IMR-90 (cell line): ENCODE data around the gene AAK1. TPM values are rescaled to one million over a fixed set of nuclear protein-coding genes. Genes with fewer than 3 reads are reported as not detected.

Experiments
- ATAC-seq: fragments of 200-7000 bp; cut with Tn5 transposase; 2 replicates; pipeline ENCODE4 v1.9.1; 2020; ENCODE audit warnings: low read depth, mild to moderate bottlenecking, moderate library complexity
- BruUV-seq: library from RNA; stranded (reverse); fragments of 400-500 nt; replicated peaks from 2 replicates; lab custom pipeline; 2021; lab: Mats Ljungman, UMichigan
- CTCF ChIA-PET: fragments of 300-600 bp; formaldehyde crosslinking; extraction: SDS; loops from one replicate; lab custom pipeline; 2021; ENCODE audit warnings: antibody characterized with exemption; lab: Yijun Ruan, JAX
- POLR2A ChIA-PET: fragments of 300-600 bp; sonication (Branson Sonifier 250); formaldehyde crosslinking; loops from one replicate; lab custom pipeline; 2022; ENCODE audit warnings: antibody characterized with exemption; ENCODE audit not compliant: unreplicated experiment; lab: Charles Lee
- DNase-seq: peaks from one replicate; pipeline ENCODE4 v3.0.0; 2013
- H2AFZ ChIP-seq: replicated peaks from 2 replicates; pipeline ENCODE3; 2013; ENCODE audit warnings: low read length, mild to moderate bottlenecking; ENCODE audit not compliant: poor library complexity
- H2AK5ac ChIP-seq: 2 replicates; pipeline ENCODE4 v1.6.1; 2013; ENCODE audit warnings: low read depth, low read length, inconsistent platforms
- H2AK9ac ChIP-seq: replicated peaks from 2 replicates; pipeline ENCODE3; 2013; ENCODE audit warnings: mild to moderate bottlenecking, low read depth, low read length, moderate library complexity; ENCODE audit not compliant: poor library complexity
- H2BK120ac ChIP-seq: 2 replicates; pipeline ENCODE4 v1.6.1; 2013; ENCODE audit warnings: low read depth, low read length, inconsistent platforms
- H2BK15ac ChIP-seq: 3 replicates; pipeline ENCODE4 v1.6.1; 2013; ENCODE audit warnings: low read depth, low read length, inconsistent platforms
- H2BK20ac ChIP-seq: 2 replicates; pipeline ENCODE4 v1.6.1; 2013; ENCODE audit warnings: low read depth, mild to moderate bottlenecking, inconsistent platforms, low read length, moderate library complexity
- H2BK5ac ChIP-seq: 2 replicates; pipeline ENCODE4 v1.6.1; 2013; ENCODE audit warnings: mild to moderate bottlenecking, low read depth, low read length, inconsistent platforms; ENCODE audit not compliant: poor library complexity, severe bottlenecking
- H3K14ac ChIP-seq: replicated peaks from 2 replicates; pipeline ENCODE4 v1.6.1; 2013; ENCODE audit warnings: low read depth, low read length, inconsistent platforms
- H3K18ac ChIP-seq: 2 replicates; pipeline ENCODE4 v1.6.1; 2013; ENCODE audit warnings: low read depth, low read length, control low read depth
- H3K23ac ChIP-seq: 2 replicates; pipeline ENCODE4 v1.6.1; 2013; ENCODE audit warnings: low read depth, low read length, inconsistent platforms
- H3K27ac ChIP-seq: 2 replicates; pipeline ENCODE4 v1.5.1; 2013; ENCODE audit warnings: mild to moderate bottlenecking, control low read depth, low read length; ENCODE audit not compliant: insufficient read depth
- H3K27me3 ChIP-seq: 2 replicates; pipeline ENCODE4 v1.6.1; 2013; ENCODE audit warnings: low read length; ENCODE audit not compliant: control insufficient read depth, insufficient read depth
- H3K36me3 ChIP-seq: 2 replicates; pipeline ENCODE4 v1.6.1; 2013; ENCODE audit warnings: low read length, mixed read lengths; ENCODE audit not compliant: control insufficient read depth, insufficient read depth
- H3K4ac ChIP-seq: 2 replicates; pipeline ENCODE4 v1.6.1; 2013; ENCODE audit warnings: low read depth, low read length, inconsistent platforms
- H3K4me1 ChIP-seq: 2 replicates; pipeline ENCODE4 v1.6.1; 2013; ENCODE audit warnings: low read length, mixed read lengths; ENCODE audit not compliant: control insufficient read depth, insufficient read depth
- H3K4me2 ChIP-seq: 2 replicates; pipeline ENCODE4 v1.6.1; 2013; ENCODE audit warnings: low read depth, mild to moderate bottlenecking, control low read depth, low read length, moderate library complexity
- H3K4me3 ChIP-seq: 2 replicates; pipeline ENCODE4 v1.5.1; 2013; ENCODE audit warnings: low read depth, mild to moderate bottlenecking, control low read depth, low read length, moderate library complexity; ENCODE audit not compliant: insufficient read depth
- H3K56ac ChIP-seq: 2 replicates; pipeline ENCODE4 v1.6.1; 2013; ENCODE audit warnings: low read length, inconsistent platforms; ENCODE audit not compliant: insufficient read depth; ENCODE audit errors: extremely low read depth
- H3K79me1 ChIP-seq, 2 experiments: 2 replicates each; pipeline ENCODE4 v1.6.1; 2013; ENCODE audit warnings: low read length in 2 of 2, inconsistent platforms in 1 of 2, low read depth in 1 of 2
- H3K9ac ChIP-seq: 2 replicates; pipeline ENCODE4 v1.6.1; 2013; ENCODE audit warnings: low read depth, low read length, control low read depth
- H3K9me1 ChIP-seq: 2 replicates; pipeline ENCODE4 v1.6.1; 2013; ENCODE audit warnings: low read length, inconsistent platforms; ENCODE audit not compliant: insufficient read depth
- H3K9me3 ChIP-seq: 2 replicates; pipeline ENCODE4 v1.6.1; 2013; ENCODE audit warnings: low read length; ENCODE audit not compliant: control insufficient read depth, insufficient read depth
- H4K20me1 ChIP-seq: 2 replicates; pipeline ENCODE4 v1.6.1; 2013; ENCODE audit warnings: low read length, inconsistent platforms; ENCODE audit not compliant: insufficient read depth
- H4K5ac ChIP-seq: 2 replicates; pipeline ENCODE4 v1.6.1; 2013; ENCODE audit warnings: mild to moderate bottlenecking, low read depth, low read length, control low read depth
- H4K8ac ChIP-seq, 2 experiments: 2 replicates each; pipeline ENCODE4 v1.6.1; 2013; ENCODE audit warnings: low read depth in 2 of 2, low read length in 2 of 2, control low read depth in 1 of 2, inconsistent platforms in 1 of 2
- H4K91ac ChIP-seq: 2 replicates; pipeline ENCODE4 v1.6.1; 2013; ENCODE audit warnings: low read depth, low read length, inconsistent platforms; ENCODE audit not compliant: insufficient read depth
- CEBPB ChIP-seq: IDR thresholded peaks from 2 replicates; pipeline ENCODE4 v1.6.1; 2012; ENCODE audit warnings: low read depth, low read length, improper control_type of control experiment
- CHD1 ChIP-seq: IDR thresholded peaks from 2 replicates; pipeline ENCODE4 v1.6.1; 2012; ENCODE audit warnings: low read depth, low read length, improper control_type of control experiment
- RFX5 ChIP-seq: IDR thresholded peaks from 2 replicates; pipeline ENCODE4 v1.8.0; 2012; ENCODE audit warnings: low read depth, mild to moderate bottlenecking, low read length, moderate library complexity
- WGBS, 2 experiments: methylation state at CpG; one replicate each; pipeline versions ENCODE4 v1.1.5 to v1.1.7; 2013; ENCODE audit warnings: missing lambda C conversion rate in 2 of 2; ENCODE audit not compliant: insufficient read length in 1 of 2; ENCODE audit errors: extremely low coverage in 2 of 2; 5-methylcytosine and 5-hydroxymethylcytosine counted together
- dilution Hi-C: fragments of 300-500 bp; cut with HindIII; formaldehyde crosslinking; loops from one replicate; pipeline ENCODE4 v1.14.3; 2018; ENCODE audit warnings: low sequenced_read_pairs; ENCODE audit not compliant: unreplicated experiment
- in situ Hi-C: fragments of 300-500 bp; cut with MboI; formaldehyde crosslinking; loops from 3 replicates; pipeline ENCODE4 v1.14.3; 2019; ENCODE audit warnings: low sequenced_read_pairs, inconsistent platforms, mixed read lengths
- intact Hi-C: fragments of 100-400 bp; cut with micrococcal nuclease; formaldehyde crosslinking; loops from 2 replicates; pipeline ENCODE4 v1.10.0; 2022
- polyA plus RNA-seq, 3 experiments: library from polyadenylated mRNA; depleted of rRNA; stranded (reverse); fragments of >200 nt; gene quantifications; 2 replicates each; pipeline ENCODE4 v1.2.3, GENCODE V29; 2012; ENCODE audit warnings: low replicate concordance in 1 of 3
- total RNA-seq: library from RNA; depleted of rRNA; stranded (reverse); fragments of >200 nt; gene quantifications from 2 replicates; pipeline ENCODE4 v1.2.3, GENCODE V29; 2012

The AAK1 gene
- total and polyA plus RNA-seq, 2 of the 4 experiments (the other 2 are of a cell fraction), result 21.9 to 26.5 TPM

- H3K4me3 ChIP-seq, result no peak overlapping the region
- TF ChIP-seq RFX5, result no peak
- no peak for TF ChIP-seq CHD1
- TF ChIP-seq CEBPB, result peak; percentile 54; the same call in 1 of the 2 replicates
- H3K4me2 ChIP-seq, result no peak overlapping the region
- H3K23ac ChIP-seq, result no peak overlapping the region
- H4K8ac ChIP-seq, result no peak overlapping the region
- no peak overlapping the region for H3K9ac ChIP-seq
- ChIA-PET CTCF (no interaction called here), POLR2A (no interaction called here)
- intact Hi-C loops (no loop called here), in situ Hi-C loops (no loop called here), dilution Hi-C loops (no loop called here)
- H3K4me1 ChIP-seq, result peaks cover 17% of the 10 kb centered on the region
- H4K5ac ChIP-seq, result no peak overlapping the region
- no peak overlapping the region for H3K27ac ChIP-seq
- peaks cover 59 to 98% of the 10 kb centered on the region in 2 experiments for H3K79me1 ChIP-seq
- no peak overlapping the region for H2AFZ ChIP-seq
- no peak overlapping the region for H4K91ac ChIP-seq
- no peak overlapping the region for H2BK120ac ChIP-seq
- no peak overlapping the region for H3K4ac ChIP-seq
- peaks cover 89% of the 10 kb centered on the region for H4K20me1 ChIP-seq
- H2AK5ac ChIP-seq, result no peak overlapping the region
- H2BK5ac ChIP-seq, result no peak overlapping the region
- BruUV-seq, result no TSS peak
- peaks cover 33% of the 10 kb centered on the region for H3K9me1 ChIP-seq
- H3K36me3 ChIP-seq, result peaks cover under 1% of the 10 kb centered on the region; the same call in 1 of the 2 replicates
- DNase-seq (no peak), ATAC-seq (no peak)
- WGBS, 2 experiments, result no CpG with 5 or more reads among the region's 4 CpGs
- no peaks in the 10 kb centered on the region for H3K27me3 ChIP-seq
- H2AK9ac ChIP-seq, result no peak overlapping the region
- H2BK20ac ChIP-seq, result no peak overlapping the region
- no peak overlapping the region for H3K14ac ChIP-seq
- no peaks in the 10 kb centered on the region for H3K9me3 ChIP-seq
- no peak overlapping the region for H3K56ac ChIP-seq
- H2BK15ac ChIP-seq, result no peak overlapping the region
- no peak overlapping the region for H3K18ac ChIP-seq
These were observed 27.6 kb downstream of the AAK1 start for GRCh38 chr2:69615969-69616368.
